HG03558 (cell line): ENCODE data around the gene RIC8A.
"Not testable (repeated sequence)": the region's sequence is repeated elsewhere in the genome, so short reads cannot be mapped to it uniquely, and the experiment has no call there.

Experiments used
- ATAC-seq: cut with Tn5 transposase; IDR thresholded peaks from one replicate; pipeline ENCODE4 v1.9.1; 2021; ENCODE audit warnings: moderate number of reproducible peaks; ENCODE audit not compliant: unreplicated experiment; ENCODE audit errors: extremely low read depth

The RIC8A gene

DNA sequence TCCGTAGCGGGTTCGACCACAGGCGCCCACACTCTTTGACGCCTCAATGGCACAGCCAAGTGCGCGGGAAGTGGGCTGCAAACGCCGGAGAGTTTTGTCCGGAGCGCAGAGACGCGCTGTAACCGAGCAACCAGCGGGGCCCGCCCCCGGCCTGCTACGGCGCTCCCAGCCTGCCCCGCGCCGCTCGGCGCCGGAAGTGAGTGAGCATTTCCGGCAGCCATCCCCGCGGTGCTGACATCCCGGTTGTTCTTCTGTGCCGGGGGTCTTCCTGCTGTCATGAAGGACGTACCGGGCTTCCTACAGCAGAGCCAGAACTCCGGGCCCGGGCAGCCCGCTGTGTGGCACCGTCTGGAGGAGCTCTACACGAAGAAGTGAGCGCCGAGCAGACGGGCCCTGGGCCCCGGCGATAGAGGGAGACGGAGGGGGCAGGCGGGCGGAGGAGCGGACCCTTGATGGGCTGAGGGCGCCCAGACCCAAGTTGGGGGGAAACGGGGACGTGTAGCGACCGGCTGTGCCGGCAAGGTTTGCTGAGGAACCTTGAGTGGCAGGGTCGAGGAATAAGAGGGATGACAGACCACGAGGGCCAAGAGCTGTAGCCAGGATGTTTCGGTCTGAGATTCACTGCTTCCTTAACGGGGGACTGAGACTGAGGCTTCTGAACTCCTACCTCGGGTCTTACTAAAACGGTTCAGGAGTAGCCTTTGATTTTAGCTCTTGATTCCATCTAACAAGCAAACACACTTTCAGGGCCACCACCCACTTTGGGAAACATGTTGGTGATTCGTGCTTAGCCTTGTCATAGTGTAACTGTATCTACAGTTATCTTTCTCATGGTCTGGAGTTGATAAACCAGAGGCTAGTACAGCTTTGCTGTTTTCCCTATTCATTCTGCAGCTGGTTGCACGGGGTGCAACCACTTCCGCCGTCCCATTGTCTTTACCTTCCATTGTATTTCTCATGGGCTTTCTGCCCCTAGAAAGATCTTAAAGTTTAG lies 29.6 kb downstream of the RIC8A start, which contains the start of gene PSMD13:
Gene PSMD13 (plus strand): TSS at position 203 of the 994 bp plus-strand sequence. CDS start 74 bp downstream, at position 277.
- peak; percentile 48 for ATAC-seq

DNA sequence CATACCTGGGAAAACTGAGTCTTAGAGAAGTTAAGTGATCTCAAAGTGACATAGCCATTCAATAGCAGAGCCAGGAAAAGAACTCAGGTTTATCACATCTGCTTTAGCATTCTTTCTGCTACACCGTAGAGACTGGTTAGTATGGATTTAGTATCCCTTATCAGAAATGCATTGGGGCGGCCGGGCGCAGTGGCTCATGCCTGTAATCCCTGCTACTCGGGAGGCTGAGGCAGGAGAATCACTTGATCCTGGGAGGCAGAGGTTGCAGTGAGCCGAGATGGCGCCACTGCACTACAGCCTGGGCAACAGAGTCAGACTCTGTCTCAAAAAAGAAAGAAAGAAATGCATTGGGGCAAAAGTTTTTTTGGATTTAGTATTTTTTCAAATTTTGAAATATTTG lies 30.8 kb downstream of the RIC8A start:
- ATAC-seq: not testable (repeated sequence)

DNA sequence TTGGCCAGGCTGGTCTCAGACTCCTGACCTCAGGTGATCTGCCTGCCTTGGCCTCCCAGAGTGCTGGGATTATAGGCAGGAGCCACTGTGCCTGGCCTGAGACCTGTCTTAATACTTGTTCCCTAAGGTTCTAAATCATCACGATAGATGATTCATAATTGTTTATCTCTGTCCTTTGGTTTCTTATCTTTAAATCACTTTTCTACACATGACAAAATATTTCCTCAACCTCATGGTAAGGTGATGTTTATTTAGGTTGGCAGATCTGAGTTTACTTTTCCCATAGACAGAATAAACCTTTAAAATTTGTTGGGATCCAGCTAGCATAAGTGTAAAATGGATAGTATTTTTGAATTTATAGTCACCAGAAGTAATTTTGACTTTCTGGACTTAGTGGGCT lies 32.8 kb downstream of the RIC8A start:
- no peak for ATAC-seq

DNA sequence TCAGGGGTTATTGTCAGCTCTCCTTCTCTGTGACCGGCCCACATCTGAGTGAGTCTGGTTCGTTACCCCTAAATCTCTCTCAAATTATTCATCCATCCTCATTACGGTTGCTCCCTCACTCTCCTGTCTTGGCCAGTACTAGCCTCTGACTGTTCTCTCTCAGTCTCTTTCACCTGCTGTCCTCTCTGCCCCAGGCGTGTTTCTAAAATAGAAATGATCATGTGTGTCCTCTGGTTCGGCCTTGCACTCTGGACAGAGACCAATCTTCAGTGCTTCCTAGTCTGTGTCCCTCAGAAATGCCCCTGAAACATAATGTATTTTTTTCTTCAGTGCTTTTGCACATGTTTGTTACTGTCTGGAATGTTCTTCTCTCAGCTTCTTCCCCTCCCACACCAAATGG lies 34.1 kb downstream of the RIC8A start:
- no peak for ATAC-seq

DNA sequence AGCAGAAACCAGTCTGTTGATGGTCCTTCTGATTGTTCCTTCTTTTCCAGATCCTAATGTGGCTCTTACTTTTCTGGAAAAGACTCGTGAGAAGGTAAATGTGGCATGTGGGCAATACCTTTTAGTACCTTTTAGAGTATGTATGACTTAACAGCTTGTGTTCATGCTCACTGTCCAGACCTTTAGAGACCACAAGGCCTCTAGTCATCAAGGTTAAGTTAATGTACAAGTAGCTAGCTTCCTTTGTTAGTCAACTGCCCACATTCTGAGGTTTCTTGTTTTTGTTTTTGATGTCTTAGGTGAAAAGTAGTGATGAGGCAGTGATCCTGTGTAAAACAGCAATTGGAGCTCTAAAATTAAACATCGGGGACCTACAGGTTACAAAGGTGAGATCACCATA lies 36.9 kb downstream of the RIC8A start:
- no peak for ATAC-seq

DNA sequence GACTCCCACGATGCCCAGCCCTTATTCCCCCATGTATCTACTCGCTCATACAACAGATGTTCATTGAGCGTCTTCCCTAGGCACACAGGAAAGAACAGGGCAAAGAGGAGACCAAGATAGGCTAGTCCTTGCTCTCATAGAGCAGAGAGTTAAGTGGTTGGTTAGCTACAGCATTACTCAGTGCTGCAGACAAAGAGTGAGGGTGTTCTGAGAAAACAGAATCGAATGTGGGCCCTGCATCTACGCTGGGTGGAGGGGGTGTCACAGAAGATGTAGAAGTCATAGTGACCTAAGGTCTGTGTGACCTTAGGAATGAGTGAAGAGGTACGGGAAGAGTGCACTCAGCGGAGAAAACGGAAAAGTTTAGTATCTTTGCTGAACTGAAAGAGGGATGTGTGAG lies 41.6 kb downstream of the RIC8A start:
- no peak for ATAC-seq

DNA sequence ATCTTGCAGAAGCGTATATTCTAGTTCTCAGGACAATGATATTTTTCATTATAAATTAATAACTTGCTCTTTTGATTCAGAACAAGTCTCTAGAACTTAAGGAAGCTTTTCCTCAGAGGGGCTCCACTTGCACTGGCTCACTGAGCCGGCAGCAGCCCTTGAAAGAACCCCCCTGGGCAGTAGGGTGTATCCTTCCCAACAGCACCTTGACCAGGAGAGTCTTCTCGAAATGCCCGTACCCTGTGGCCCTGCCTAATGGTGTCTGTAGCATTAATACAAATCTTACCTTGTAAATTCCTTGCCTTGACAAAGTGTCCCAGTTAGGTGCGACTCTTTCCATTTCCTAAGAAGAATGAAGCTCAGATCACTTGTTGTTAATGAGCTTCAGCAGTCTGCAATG lies 42.8 kb downstream of the RIC8A start:
- no peak for ATAC-seq

DNA sequence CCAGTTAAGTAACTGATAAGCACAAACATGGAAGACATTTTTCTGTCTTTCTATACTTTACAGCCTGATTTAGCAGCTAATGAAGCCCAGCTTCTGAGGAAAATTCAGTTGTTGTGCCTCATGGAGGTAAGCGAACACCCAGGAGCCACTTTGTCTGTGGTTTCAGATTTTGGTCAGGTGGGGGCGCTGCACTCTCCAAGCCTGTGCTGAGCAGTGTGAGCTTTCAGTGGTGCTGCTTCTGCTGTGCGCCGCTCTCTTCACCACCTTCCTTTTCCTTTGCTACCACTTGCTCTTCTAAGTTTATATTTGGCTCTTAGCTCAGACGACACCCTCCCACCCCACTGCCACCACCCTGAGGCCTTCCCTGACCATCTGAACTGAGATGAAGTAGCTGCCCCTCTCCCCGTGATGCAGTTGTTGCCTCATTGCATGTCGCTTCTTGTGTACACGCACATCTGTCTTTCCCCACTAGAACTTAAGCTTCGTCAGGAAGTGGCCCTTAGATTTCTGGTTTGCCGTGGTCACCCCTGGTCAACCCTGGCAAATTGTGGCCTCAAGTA lies 43.3 kb downstream of the RIC8A start:
- ATAC-seq: no peak

DNA sequence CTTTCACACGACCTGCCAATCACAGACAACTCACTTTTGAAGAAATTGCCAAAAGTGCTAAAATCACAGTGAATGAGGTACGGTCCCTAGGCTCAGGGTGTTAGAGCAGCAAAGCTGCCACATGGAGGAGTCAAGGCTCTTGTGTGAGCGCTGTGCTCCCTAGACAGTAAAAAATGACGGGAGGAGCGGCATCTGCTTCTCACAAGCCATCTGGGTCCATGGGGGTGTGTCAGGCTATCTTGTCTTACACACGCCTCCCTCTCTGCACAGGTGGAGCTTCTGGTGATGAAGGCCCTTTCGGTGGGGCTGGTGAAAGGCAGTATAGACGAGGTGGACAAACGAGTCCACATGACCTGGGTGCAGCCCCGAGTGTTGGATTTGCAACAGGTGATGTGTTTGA lies 44.0 kb downstream of the RIC8A start:
- no peak for ATAC-seq

DNA sequence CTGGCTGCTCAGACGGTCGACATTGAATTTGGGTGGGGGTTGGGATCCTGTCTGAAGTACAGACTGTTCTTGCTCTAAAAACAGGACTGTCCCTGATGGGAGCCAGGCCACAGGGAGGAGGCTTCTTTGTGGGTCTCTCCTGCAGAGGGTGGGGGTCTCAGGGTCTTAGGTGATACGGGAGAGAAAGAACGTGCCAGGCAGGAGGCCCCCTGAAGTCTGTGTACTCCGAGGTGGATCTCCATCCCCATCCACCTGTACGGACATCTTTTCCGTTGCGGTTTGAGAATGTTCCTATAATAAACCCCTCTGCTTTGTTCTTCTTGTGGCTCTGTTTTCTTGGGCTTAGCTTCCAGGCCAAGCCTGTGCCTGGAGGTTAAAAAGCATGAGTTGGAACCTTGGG lies 45.2 kb downstream of the RIC8A start:
- ATAC-seq: no peak

DNA sequence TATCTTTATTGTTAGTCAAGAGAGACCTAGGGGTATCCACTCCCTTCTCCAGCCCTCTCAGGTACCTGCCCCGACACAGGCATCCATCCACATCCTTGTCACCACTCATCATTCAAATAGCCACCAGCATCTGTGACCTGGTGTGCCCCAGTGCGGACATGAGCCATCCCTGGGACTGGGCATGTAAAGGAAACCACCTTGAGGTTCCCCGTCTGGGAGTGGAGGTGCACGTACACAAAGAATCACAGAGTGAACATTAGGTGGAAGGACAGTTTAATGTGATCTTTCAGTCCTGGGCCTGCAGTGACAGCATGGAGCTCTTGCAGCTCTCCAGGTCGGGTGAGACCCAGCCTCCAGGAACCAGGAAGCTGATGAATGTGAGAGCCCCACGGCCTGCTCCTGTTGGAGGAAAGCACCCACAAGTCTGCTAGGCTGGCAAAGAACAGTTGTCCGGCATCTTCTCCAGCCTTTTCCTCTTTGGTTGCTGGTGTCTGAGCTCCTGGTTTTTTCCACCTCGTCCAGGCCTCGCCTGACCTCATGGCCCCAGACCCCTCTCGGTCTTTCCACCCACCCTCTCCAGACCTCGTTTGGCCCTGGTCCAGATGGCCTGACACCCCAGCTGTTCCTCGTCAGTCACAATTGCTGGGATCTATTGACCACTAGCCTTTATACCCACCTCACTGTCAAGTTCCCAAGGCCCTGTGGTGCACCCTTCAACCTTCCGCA lies 45.8 kb downstream of the RIC8A start:
- ATAC-seq: no peak

DNA sequence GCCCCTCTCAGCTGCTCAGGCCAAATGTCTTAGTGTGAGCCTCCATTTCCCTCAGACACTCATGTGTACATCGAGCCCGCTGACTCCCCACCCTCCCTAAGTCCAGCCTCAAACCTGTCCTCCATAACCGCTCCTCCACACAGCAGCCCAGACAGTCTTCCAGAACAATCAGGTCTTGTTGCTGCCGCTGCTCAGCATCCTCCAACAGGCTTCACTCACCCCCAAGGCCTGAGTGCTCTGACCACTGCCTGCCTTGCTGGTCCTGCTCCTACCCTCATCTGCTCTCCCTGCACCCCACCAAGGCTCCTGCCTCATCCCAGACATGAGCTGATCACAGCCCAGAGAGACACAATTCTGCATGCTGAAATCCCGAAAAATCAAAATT lies 46.4 kb downstream of the RIC8A start:
- no peak for ATAC-seq

DNA sequence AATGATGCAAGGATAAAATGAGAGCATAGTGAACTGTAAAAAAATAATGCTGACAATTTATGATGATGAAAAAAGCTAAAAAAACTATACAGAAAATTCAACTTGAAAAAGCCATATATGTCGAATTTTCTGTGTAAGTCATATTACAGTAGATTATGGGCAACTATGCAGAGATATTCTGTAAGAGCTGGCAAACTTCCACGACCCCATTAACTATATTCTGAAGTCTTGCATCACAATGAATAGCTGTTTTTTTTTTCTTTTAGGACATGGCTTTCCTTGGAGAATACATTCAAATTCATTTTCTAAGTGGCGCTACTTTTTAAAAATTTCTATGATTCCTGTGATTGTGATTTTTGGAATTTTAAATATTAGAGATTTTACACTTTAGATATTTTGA lies 47.7 kb downstream of the RIC8A start:
- ATAC-seq: no peak

DNA sequence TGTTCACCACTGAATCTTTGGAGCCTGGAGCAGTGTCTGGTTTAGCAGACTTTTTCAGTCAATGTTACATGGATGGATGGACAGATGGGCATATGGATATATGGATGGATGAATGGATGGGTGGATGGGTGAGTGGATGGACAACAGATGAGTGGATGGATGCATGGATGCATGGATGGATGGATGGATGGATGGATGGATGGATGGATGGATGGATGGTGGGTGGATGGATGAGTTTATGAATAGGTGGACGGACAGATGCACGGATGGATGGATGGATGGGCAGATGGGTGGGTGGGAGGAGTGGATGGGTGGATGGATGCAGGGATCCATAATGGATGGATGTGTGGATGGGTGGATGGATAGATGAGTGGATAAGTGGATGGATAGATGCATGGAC lies 48.3 kb downstream of the RIC8A start:
- no peak for ATAC-seq

DNA sequence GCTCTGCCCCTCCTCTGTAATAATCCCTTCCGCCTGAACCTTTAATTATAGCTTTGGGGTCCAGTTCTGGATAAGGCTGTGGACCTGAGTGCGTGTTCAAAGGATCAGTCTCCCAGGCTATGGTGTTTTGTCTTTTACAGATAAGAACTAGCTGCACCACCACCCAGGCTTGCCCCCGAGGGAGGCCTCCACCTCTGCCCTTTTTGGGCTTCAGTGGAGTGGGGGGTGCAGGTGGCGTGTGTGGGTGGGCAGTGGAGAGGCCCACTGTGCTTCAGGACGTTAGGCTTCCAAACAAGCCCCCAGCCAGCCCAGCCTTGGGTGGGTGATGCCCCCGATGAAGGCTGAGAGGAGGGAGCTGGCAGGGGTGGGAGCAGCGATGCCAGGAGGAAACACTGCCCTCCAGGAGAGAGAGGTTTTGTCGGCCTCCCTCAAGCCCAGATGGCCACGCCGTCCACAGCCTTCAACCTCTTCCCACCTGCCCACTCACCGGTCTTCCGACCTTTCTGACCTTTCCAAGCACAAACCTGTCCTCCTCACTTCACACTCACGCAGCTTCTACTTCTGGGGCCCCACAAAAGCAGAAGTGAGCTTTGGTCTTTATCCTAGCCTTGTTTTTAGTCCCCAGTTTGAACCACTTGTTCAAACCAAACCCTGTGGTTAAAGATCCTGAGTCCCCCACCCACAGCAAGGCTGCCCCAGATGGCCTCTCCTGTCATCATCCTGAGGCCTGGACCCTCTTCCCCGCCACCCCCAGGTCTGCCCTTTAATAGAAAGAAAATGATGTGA lies 49.6 kb downstream of the RIC8A start:
- no peak for ATAC-seq

DNA sequence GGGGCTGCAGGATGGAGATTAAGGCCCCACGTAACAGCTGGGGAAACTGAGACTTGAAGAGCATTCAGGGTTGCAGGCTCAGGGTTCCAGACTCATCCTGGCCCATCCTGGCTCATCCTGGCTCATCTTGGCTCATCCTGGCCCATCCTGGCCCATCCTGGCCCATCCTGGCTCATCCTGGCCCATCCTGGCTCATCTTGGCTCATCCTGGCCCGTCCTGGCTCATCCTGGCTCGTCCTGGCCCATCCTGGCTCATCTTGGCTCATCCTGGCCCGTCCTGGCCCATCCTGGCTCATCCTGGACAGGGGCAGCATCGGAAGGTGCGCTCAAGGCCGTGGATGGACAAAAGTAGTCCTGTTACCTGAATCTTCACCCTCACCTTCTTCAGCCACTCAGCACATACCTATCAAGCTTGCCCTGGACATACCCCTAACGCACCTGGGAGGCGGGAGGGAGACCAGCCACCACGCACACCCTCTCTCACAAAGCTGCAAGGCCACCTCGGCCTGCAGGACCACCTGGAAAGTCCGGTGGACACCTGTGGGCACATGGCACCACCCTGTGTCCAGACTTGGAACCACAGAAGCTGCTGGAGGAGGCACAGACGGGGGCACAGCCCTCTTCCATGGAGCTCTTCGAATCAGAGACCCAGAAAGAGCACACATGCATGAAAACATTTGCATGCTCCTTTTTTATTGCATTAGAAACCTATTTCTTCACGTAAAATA lies 50.4 kb downstream of the RIC8A start:
- no peak for ATAC-seq

DNA sequence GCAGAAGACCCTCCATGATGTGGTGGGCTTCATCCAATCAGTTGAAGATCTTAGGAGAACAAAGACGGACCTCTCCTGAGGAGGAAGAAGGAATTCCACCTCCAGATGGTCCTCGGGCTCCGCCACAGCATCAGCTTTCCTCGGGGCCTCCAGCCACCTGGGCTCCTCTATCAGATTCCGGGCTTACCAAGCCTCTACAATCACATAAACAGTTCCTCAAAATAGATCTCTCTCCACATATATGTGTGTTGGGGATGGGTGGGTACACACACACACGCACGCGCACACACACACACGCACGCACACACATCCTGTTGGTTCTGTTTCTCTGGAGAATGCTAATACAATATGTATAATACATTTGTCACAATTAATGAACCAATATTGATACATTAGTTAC lies 51.9 kb downstream of the RIC8A start:
- no peak for ATAC-seq

DNA sequence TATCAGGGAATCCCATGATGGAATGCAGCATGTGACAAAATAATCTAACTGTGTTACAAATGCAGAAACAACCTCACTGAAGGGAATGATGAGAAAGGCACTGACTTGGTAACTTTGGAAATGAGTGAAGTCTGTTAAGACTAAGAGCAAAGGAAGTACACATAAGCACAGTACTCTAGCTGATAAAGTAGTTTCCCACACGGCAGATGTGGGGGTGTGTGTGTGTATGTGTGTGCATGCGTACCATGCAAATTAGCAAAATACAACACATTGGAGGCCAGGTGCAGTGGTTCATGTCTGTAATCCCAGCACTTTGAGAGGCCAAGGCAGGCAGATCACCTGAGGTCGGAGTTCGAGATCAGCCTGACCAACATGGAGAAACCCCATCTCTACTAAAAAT lies 54.1 kb downstream of the RIC8A start:
- no peak for ATAC-seq
